ENCODE measurements around the gene TCN1. TPM values are rescaled to one million over a fixed set of nuclear protein-coding genes. Genes with fewer than 3 reads are reported as not detected.

TCN1 gene
- total and polyA plus RNA-seq, 9 of the 15 experiments (the other 6 are each of a cell fraction or from before 2014, with no cell fraction given): 0.63 to 25.9 (median 8.0) TPM

DNA sequence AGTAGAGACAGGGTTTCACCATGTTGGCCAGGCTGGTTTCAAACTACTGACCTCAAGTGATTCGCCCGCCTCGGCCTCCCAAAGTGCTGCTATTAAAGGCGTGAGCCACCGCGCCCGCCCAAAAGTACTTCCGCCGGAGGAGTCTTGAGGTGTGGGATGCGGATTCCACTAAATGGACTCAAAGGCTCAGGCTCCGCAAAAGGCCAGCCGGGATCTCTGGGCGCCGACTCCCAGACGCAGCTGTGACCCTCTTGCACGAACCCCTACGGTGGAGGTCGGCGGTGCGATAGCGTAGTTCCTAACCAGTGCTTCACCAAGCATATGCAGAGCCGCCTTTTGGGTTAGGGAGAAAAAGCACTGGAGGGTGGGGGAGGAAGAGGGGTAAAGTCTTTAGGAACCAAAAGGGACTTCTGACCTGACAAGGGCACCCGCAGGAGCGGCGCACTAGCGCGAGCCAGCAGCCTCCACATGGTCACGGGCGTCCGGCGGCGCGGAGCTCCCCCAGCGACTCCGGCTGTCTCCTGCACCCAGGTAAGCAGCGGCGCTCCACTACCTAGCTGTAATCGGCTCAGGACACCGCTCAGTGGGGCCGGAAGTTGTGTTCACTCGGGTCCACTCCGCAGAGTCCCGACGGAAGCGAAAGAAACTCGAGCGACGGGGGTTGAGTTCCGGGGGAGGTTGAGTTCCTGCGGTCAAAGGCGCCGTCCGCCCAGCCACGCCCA lies 55.9 kb downstream of the TCN1 start, which contains the start of gene MRPL16 (continued):
- TF ChIP-seq BRD4 (IDR thresholded peaks at IDR 0.05) (no peak), EP300 (IDR thresholded peaks at IDR 0.05; ENCODE audit: low read length) (peak; percentile 43), OTX1 (CRISPR knock-in tag; IDR thresholded peaks at IDR 0.05) (peak; percentile 31; the same call in 1 of the 2 replicates), SMC3 (conservative IDR thresholded peaks at IDR 0.05; ENCODE audit: insufficient read depth, low read depth, low read length) (peak; percentile 49; the same call in 1 of the 2 replicates), BRF1 (IDR thresholded peaks at IDR 0.05; ENCODE audit: borderline replicate concordance, extremely low read depth, insufficient read length) (no peak), KDM1A (IDR thresholded peaks at IDR 0.05) (no peak), RB1 (IDR thresholded peaks at IDR 0.05; ENCODE audit: low read depth) (peak; percentile 94), ZBTB1 (CRISPR knock-in tag; IDR thresholded peaks at IDR 0.05; ENCODE audit: borderline replicate concordance, low read depth) (no peak), ZNF717 (CRISPR knock-in tag; IDR thresholded peaks at IDR 0.05) (no peak), ZFP36 (IDR thresholded peaks at IDR 0.05; ENCODE audit: low read depth, low read length, partially characterized antibody) (peak; percentile 23), PML (IDR thresholded peaks at IDR 0.05; ENCODE audit: low read length) (peak; percentile 70), FOSL1 (tag; conservative IDR thresholded peaks at IDR 0.05) (peak; percentile 46; the same call in 1 of the 2 replicates), CBX3 (IDR thresholded peaks at IDR 0.05; ENCODE audit: borderline replicate concordance in 1 of 2, low read length in 2 of 2) (peak in 1 of 2 experiments; percentile 91; a peak in 1 of 3 replicates), KDM5B (IDR thresholded peaks at IDR 0.05; ENCODE audit: insufficient replicate concordance, low read depth, low read length) (peak; percentile 62), SMARCA4 (IDR thresholded peaks at IDR 0.05) (no peak), ZFX (CRISPR knock-in tag; IDR thresholded peaks at IDR 0.05) (peak; percentile 59), STAG1 (CRISPR knock-in tag; IDR thresholded peaks at IDR 0.05; ENCODE audit: borderline replicate concordance) (peak; percentile 60; the same call in 1 of the 2 replicates)
- TF ChIP-seq, protein P1, sequence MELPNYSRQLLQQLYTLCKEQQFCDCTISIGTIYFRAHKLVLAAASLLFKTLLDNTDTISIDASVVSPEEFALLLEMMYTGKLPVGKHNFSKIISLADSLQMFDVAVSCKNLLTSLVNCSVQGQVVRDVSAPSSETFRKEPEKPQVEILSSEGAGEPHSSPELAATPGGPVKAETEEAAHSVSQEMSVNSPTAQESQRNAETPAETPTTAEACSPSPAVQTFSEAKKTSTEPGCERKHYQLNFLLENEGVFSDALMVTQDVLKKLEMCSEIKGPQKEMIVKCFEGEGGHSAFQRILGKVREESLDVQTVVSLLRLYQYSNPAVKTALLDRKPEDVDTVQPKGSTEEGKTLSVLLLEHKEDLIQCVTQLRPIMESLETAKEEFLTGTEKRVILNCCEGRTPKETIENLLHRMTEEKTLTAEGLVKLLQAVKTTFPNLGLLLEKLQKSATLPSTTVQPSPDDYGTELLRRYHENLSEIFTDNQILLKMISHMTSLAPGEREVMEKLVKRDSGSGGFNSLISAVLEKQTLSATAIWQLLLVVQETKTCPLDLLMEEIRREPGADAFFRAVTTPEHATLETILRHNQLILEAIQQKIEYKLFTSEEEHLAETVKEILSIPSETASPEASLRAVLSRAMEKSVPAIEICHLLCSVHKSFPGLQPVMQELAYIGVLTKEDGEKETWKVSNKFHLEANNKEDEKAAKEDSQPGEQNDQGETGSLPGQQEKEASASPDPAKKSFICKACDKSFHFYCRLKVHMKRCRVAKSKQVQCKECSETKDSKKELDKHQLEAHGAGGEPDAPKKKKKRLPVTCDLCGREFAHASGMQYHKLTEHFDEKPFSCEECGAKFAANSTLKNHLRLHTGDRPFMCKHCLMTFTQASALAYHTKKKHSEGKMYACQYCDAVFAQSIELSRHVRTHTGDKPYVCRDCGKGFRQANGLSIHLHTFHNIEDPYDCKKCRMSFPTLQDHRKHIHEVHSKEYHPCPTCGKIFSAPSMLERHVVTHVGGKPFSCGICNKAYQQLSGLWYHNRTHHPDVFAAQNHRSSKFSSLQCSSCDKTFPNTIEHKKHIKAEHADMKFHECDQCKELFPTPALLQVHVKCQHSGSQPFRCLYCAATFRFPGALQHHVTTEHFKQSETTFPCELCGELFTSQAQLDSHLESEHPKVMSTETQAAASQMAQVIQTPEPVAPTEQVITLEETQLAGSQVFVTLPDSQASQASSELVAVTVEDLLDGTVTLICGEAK (IDR thresholded peaks at IDR 0.05): peak; percentile 100
- TF ChIP-seq, protein P1 (CRISPR knock-in tag; IDR thresholded peaks at IDR 0.05): no peak
- TF ChIP-seq, protein P2, sequence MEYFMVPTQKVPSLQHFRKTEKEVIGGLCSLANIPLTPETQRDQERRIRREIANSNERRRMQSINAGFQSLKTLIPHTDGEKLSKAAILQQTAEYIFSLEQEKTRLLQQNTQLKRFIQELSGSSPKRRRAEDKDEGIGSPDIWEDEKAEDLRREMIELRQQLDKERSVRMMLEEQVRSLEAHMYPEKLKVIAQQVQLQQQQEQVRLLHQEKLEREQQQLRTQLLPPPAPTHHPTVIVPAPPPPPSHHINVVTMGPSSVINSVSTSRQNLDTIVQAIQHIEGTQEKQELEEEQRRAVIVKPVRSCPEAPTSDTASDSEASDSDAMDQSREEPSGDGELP (CRISPR knock-in tag; IDR thresholded peaks at IDR 0.05; ENCODE audit: borderline replicate concordance): peak; percentile 86

All from K562 (cell line).